ENCODE results near the gene MRPL55. TPM values are rescaled to one million over a fixed set of nuclear protein-coding genes. Genes with fewer than 3 reads are reported as not detected.

Gene MRPL55
- total and polyA plus RNA-seq, 2 of the 4 experiments (the other 2 are of a cell fraction): 48.9 to 95.4 TPM

DNA sequence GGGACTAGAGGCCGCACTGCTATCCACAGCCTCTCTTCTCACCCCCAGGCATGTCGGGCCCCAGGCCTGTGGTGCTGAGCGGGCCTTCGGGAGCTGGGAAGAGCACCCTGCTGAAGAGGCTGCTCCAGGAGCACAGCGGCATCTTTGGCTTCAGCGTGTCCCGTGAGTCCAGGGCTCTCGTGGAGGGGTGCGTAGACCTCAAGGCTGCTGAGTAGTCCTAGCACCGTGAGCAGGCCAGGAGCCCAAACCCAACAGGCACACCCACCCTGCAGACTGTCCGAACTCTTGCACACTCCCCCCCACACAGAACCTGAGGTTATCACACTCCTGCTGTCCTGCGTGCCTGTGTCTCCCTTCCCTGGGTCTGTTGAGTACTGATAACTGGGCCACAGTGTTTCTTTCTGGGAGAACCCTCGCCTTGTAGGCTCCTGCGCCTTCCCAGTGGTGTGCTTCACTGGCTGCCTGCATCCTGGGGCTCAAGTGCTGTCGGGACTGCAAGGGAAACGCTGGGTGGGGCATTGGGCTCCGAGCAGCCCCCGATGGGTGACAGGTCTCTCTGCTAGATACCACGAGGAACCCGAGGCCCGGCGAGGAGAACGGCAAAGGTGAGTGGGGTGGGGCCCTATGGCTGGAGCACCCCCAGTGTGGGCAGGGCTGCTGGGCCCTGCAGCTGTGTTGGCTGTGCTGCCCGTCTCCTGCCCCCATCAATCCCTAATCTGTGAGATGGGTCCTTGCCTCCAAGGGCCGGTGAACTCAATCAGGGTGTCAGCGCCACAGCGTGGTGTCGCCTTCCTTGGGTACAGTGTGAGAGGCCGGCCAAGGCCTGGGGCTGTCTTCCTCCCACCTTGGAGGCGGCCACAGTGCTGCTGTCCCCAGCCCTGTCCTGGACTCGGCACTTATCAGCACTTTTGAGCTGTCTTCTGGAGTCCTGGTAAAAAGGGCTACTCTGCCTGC lies 36.6 kb upstream of the MRPL55 start:
- no TSS peak for BruUV-seq (replicated peaks)

More for the DNA sequence above, 36.6 kb upstream of the MRPL55 start:
- Histone ChIP-seq H3K18ac (ENCODE audit: low read depth, low read length) (no peak overlapping the region), H2BK120ac (ENCODE audit: low read depth, low read length) (no peak overlapping the region), H3K27ac (ENCODE audit: insufficient read depth, low read length) (no peak overlapping the region), H4K5ac (ENCODE audit: low read depth, low read length) (no peak overlapping the region), H3K4me3 (ENCODE audit: insufficient read depth, low read depth, low read length) (no peak overlapping the region), H3K23ac (ENCODE audit: low read depth, low read length) (no peak overlapping the region), H3K56ac (ENCODE audit: extremely low read depth, insufficient read depth, low read length) (no peak overlapping the region), H3K36me3 (ENCODE audit: control insufficient read depth, insufficient read depth, low read length) (peaks cover 15% of the 10 kb centered on the region), H4K91ac (ENCODE audit: insufficient read depth, low read depth, low read length) (no peak overlapping the region), H2AK5ac (ENCODE audit: low read depth, low read length) (no peak overlapping the region), H3K9me1 (ENCODE audit: insufficient read depth, low read length) (peaks cover 24% of the 10 kb centered on the region), H3K27me3 (ENCODE audit: control insufficient read depth, insufficient read depth, low read length) (no peaks in the 10 kb centered on the region), H2BK5ac (ENCODE audit: low read depth, low read length, poor library complexity, severe bottlenecking) (no peak overlapping the region), H3K9ac (ENCODE audit: low read depth, low read length) (no peak overlapping the region), H3K4ac (ENCODE audit: low read depth, low read length) (no peak overlapping the region), H3K79me1 (ENCODE audit: low read depth in 1 of 2, low read length in 2 of 2) (peaks cover 9 to 75% of the 10 kb centered on the region in 2 experiments), H2AFZ (replicated peaks; ENCODE audit: low read length, poor library complexity) (no peak overlapping the region), H4K8ac (ENCODE audit: low read depth in 2 of 2, low read length in 2 of 2) (no peak overlapping the region), H3K4me1 (ENCODE audit: control insufficient read depth, insufficient read depth, low read length) (peaks cover 33% of the 10 kb centered on the region), H2BK20ac (ENCODE audit: low read depth, low read length) (no peak overlapping the region), H3K9me3 (ENCODE audit: control insufficient read depth, insufficient read depth, low read length) (no peaks in the 10 kb centered on the region), H3K14ac (replicated peaks; ENCODE audit: low read depth, low read length) (no peak overlapping the region), H3K4me2 (ENCODE audit: low read depth, low read length) (no peak overlapping the region), H4K20me1 (ENCODE audit: insufficient read depth, low read length) (peaks cover 65% of the 10 kb centered on the region), H2BK15ac (ENCODE audit: low read depth, low read length) (no peak overlapping the region), H2AK9ac (replicated peaks; ENCODE audit: low read depth, low read length, poor library complexity) (no peak overlapping the region)
- in situ Hi-C loops (cut with MboI; ENCODE audit: low sequenced_read_pairs): no loop called here
- ChIA-PET CTCF (no interaction called here), POLR2A (ENCODE audit: unreplicated experiment) (no interaction called here)
- intact Hi-C loops (cut with micrococcal nuclease): no loop called here
- 89% methylated on average over 7 of the region's 31 CpGs; no CpG with 5 or more reads in 1 of the 2 experiments for WGBS, 2 experiments (ENCODE audit: extremely low coverage in 2 of 2, insufficient read length in 1 of 2)
- dilution Hi-C loops (cut with HindIII; ENCODE audit: low sequenced_read_pairs, unreplicated experiment): no loop called here
- TF ChIP-seq SMC3 (IDR thresholded peaks at IDR 0.05; ENCODE audit: low read depth, low read length) (no peak), NFE2L2 (IDR thresholded peaks at IDR 0.05; ENCODE audit: low read depth, low read length) (no peak), MAFK (IDR thresholded peaks at IDR 0.05; ENCODE audit: low read depth, low read length) (no peak), RFX5 (IDR thresholded peaks at IDR 0.05; ENCODE audit: low read depth, low read length) (no peak), RCOR1 (IDR thresholded peaks at IDR 0.05; ENCODE audit: insufficient replicate concordance, low read length) (no peak), POLR2A (IDR thresholded peaks at IDR 0.05; ENCODE audit: low read depth, low read length) (no peak), FOS (IDR thresholded peaks at IDR 0.05; ENCODE audit: low read depth, low read length) (no peak), CEBPB (IDR thresholded peaks at IDR 0.05; ENCODE audit: low read depth, low read length) (no peak), BHLHE40 (IDR thresholded peaks at IDR 0.05; ENCODE audit: low read depth, low read length) (no peak)
- TF ChIP-seq, protein P1, sequence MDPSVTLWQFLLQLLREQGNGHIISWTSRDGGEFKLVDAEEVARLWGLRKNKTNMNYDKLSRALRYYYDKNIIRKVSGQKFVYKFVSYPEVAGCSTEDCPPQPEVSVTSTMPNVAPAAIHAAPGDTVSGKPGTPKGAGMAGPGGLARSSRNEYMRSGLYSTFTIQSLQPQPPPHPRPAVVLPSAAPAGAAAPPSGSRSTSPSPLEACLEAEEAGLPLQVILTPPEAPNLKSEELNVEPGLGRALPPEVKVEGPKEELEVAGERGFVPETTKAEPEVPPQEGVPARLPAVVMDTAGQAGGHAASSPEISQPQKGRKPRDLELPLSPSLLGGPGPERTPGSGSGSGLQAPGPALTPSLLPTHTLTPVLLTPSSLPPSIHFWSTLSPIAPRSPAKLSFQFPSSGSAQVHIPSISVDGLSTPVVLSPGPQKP (IDR thresholded peaks at IDR 0.05; ENCODE audit: borderline replicate concordance, low read depth, low read length): no peak
- DNase-seq: no peak
- ATAC-seq (ENCODE audit: low read depth): no peak
